ENCODE measurements around the gene YWHAB. TPM values are rescaled to one million over a fixed set of nuclear protein-coding genes. Genes with fewer than 3 reads are reported as not detected.
"Not testable (repeated sequence)": the region's sequence is repeated elsewhere in the genome, so short reads cannot be mapped to it uniquely, and the experiment has no call there.

Gene YWHAB
- 158 TPM for total RNA-seq

DNA sequence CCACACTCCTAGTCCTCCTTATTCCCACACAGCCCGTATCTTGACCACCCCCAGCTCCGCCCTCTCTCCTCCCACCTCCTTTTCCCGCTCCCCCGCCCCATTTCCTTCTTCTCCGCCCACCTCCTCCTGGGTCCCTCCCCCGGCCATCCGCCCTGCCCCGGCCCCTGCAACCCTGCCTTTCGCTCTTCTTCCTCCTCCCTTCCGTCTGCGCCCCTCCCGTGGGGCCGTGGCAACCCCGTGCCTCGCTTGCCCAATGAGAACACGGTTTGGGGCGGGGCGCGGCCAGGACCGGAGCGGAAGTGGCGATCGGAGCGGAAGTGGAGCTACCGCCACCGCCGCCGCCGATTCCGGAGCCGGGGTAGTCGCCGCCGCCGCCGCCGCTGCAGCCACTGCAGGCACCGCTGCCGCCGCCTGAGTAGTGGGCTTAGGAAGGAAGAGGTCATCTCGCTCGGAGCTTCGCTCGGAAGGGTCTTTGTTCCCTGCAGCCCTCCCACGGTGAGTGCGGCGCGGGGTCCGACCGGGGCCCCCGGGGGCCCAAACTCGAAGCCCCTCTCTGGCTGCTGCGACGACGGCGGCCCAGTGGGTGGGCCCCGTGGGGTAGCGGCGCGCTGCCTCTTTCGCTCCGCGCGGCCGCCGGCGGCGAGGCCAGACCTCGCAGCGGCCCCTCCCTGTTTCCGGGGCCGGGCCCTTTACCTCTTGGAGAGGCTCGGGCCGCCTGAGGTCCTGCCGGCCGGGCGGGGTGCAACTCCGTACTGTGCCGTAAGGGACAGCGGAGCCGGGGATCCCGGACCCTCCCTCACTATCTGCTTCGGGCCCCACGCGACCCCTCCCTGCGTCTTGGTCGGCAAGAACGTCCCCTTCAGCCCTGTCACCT, at the start of gene YWHAB:
Gene YWHAB (plus strand): TSS at position 314 of the 874 bp plus-strand sequence. CDS start 15,829 bp downstream, outside the sequence.
- peak; percentile 99 for ATAC-seq

DNA sequence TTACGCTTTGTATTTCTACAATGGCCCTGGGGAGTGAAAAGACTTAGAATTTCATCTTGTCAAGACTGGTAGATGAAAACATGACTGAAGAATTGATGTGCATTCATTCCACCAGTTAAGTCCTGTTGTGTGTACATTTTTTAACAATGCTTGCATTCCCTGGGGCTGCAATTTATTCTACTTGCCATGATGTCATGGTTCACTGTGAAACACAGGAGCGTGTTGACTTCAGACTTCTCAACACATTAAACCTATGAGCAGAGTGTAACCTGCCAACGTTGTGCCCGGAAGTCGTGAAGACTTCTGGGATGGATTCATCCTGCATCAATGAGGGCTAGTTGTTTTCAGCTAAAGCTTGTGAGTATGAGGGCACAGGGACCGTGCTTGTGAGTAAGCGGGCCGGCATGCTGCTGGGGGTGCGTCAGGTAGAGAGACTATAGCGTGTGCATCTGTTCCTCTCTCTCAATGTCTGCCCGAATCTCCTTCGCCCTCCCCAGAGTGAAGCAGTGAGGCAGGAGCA, 48.8 kb upstream of the YWHAB start:
- ATAC-seq: no peak

DNA sequence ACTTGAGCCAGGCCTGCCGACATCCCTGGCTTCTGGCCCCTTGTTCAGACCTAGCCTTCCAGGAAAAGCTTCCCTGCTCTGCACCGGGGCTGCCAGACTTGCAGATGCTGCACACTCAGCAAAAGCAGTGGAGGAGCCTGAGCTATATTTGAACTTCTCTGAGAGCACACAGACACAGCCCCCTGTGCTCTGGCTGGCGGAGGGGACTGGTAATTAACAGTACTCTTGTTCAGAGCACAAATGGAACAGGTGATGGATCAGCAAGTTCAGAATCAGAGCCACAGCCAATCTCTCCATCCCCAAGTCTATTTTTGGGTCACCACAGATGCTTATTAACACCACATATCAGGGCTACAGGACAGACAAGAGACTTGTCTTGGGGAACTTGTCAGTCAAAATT, 47.6 kb upstream of the YWHAB start:
- no peak for ATAC-seq

DNA sequence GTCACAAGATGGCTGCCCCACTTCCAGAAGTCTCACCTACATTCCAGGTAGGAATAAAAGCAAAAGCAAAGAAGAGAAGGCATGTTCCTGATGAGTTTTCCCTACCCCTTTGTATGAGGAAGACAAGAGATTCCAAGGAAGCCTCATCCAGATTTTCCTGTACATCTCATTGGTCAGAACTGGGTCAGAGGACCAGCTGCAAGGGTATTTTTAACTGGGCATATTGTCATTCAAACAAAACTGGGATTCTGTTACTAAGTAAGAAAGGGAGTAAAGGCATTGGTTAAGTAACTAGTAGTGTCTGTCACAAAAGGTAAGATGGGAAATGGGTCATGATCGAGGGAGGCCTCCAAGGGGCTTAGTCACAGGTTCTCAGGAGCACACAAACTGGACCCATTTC, 47.0 kb upstream of the YWHAB start:
- ATAC-seq: no peak

GRCh38 chr20:44839481-44839880, 46.0 kb upstream of the YWHAB start:
- no peak for ATAC-seq

- no peak for ATAC-seq
Measured at GRCh38 chr20:44840826-44841225, 44.7 kb upstream of the YWHAB start.

GRCh38 chr20:44841955-44842354, 43.5 kb upstream of the YWHAB start:
- no peak for ATAC-seq

DNA sequence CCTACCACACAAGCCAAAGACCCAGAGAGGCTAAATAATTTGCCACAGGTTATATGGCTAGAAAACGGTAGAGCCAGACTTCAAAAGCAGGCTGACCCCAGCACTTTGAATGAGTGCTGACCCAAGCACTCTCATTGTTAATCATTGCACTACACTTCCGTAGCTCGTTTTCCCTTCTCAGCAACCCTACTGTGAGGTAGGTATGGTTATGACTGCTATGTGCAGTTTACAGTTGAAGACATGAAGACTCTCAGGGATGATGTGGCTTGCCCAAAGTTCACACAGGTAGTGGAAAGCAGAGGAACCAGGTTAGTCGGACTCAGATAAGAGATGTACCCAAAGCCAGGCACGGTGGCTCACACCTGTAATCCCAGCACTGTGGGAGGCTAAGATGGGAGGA, 41.6 kb upstream of the YWHAB start:
- ATAC-seq: no peak

DNA sequence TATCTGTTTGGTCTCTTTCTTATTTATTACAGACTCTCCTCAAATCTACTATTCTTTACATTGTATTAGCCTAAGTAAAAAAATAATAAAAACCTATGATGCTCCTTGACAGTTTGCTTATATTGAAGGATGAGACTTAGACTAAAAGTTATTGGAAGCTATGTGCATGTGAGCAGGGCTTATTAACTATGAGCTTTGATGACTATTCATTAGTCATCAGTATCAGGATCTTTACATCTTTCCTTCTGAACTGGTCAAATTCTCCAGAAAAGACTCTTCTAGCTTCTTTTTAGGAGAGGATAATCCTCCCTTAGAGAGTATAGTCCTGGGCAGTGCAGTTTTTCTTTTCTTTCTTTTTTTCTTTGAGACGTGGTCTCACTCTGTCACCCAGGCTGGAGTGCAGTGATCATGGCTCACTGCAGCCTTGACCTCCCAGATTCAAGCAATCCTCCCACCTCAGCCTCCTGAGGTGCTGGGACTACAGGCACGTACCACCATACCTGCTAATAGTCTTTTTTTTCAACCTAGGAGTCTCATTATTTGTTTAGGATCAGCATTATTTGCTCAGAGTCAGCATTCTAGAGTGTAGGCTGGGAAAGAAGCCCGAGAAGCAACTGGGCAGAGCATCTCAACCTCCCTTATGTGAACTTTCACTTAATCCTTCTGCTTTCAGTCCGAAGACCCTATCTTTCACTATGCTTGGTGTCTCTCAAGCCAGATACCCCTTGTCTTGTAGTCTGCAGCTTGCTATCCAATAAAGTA, 37.1 kb upstream of the YWHAB start:
- ATAC-seq: no peak

DNA sequence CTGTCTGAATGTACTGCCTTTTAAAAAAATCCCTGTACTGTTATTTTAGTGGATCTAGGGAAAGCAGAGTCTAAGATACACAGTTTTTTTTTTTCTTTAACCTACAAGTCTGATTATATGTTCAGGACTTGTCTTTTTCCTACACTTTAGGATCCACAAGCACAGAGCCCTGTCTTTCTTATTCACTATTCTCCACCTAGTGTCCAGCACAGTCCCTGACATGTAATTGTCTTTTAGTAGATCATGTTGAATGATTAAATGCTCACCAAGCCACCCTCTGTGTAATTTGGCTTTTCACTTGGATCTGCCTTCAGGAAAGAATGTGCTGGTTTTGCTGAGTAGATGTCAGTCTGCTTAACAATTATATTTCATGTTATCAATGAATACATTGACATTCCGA, 35.8 kb upstream of the YWHAB start:
- no peak for ATAC-seq

DNA sequence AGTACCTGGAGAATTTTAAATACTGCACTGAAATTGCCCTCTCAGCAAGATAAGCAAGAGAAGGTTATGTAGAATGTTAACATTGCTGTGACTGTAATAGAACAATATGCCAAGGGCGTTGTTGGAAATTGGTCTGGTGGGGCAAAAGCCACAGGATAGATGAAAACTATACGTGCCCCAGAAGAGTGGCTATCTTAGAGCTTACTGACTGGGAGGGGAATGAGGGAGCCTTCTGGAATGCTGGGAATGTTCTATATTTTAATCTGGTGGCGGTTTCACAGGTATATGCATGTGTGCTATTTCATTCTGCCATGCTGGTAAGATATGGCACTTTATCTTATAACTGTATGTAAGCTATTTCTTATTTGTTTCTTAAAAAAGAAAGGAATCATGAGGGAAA, 35.2 kb upstream of the YWHAB start:
- no peak for ATAC-seq

- ATAC-seq: no peak
Measured at GRCh38 chr20:44850837-44851236, 34.7 kb upstream of the YWHAB start.

DNA sequence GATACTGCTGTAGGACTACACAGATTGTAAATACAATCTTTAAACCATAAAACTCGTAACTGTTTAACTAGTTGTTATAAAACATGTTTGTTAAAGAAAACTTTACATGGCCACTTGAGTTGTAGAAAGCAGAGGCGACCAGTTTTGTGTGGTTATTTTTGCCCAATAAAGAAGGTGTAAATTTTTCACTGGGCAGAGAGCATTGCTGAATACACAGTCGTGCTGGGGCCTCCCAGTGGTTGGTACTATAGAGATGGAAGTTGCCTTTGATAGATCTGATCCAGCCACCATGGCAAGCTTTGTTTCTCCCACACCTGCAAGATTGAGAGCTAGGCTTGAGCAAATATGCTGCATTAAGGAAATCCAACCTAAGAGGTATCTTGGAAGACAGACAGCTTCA, 34.0 kb upstream of the YWHAB start:
- ATAC-seq: no peak

DNA sequence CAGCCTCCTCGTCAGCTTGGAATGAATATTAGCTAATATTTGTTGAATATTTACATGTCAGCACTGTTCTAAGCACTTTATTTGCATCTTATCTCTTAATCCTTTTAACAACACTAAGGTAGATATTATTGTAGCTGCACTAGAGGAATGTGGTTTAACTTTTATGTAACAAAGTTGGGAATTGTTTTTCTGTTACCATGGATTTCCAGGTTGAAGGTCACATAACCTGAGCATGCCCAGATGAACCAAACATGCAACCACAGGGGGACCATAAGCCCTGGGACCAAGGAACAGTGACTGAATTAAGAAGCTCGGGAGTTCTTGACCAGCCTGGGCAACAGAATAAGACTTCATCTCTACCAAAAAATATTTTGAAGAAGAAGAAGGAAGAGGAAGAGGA, 29.1 kb upstream of the YWHAB start:
- ATAC-seq: no peak

DNA sequence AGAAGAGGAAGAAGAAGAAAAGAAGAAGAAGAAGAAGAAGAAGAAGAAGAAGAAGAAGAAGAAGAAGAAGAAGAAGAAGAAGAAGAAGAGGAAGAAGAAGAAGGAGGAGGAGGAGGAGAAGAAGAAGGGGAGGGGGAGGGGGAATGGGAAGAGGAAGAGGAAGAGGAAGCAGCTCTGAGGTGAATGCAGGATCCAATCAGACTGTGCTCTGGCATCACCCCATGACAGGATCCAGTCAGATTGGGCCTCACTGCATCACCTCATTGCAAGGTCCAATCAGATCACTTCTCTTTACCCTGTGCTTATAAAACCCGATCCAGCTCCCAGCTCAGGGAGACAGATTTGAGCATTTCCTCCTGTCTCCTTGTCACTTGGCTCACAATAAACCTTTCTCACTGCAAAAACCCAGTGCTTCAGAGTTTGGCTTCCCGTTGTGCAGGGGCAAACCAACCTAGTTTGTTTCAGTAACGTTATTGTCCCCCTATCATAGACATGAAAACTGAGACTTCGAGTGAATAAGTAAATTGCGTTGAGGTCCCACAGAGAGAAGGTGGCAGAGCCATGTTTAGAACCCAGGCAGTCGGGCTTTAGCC, 28.6 kb upstream of the YWHAB start:
- no peak for ATAC-seq

- ATAC-seq: no peak
Measured at GRCh38 chr20:44858606-44859360, 26.7 kb upstream of the YWHAB start.

DNA sequence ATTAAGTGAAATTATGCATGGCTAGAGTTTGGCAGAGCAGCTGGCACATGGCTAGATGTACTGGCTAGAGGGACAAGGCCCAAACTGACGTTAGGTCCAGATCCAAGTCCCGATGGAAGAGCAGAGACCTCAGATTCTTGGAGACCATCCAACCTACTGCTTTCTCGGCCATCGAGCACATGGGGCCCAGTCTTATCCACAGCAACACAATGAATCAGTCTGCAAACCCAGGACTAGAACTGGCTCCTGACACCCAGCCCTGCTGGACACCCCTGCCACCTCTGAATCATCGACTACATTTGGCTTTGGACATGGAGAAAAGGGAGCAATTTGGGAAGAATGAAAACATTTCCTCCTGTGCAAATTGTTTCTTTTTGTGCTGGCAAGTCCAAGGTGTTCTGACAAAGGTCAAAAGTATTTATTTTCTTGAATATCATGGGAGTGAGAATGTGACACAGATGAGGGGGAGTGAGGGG, 23.9 kb upstream of the YWHAB start:
- no peak for ATAC-seq

- ATAC-seq: no peak
Measured at GRCh38 chr20:44862286-44862685, 23.2 kb upstream of the YWHAB start.

DNA sequence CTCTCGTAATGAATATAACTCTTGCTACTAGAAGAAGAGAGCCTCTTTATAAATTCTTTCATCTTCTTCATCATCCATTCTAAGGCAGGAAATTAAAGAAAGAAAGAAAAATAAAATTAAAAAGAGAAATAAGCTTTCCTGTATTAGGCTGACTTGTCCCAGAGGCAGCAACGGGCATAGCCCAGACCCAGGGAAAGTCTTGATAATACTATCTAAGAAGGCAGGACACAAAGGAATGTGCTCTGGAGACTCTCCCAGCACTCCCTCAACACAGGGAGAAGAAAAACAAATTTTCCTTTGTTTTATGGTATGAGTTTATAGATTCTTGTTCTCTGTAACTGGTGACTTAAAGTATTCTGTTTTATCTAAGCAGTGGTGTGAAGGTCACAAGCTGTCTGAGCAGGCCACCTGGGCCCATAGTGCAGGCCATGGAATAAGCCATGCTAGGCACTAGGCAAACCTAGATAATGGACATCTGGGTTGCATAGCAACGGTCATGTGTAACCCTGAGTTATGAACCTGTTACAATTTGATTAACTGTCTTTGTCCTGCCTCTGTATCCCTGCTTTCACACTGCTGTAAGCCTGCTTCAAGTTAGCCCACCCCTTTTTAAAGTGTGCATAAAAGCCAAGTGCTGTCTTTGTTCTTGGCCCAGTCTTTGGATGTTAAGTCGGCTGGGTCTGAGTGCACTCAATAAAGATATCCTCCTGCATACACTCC, 22.0 kb upstream of the YWHAB start:
- not testable (repeated sequence) for ATAC-seq

- not testable (repeated sequence) for ATAC-seq
Measured at GRCh38 chr20:44864493-44864892, 21.0 kb upstream of the YWHAB start.

- no peak for ATAC-seq
Measured at GRCh38 chr20:44866703-44867335, 18.7 kb upstream of the YWHAB start.
